MM.1S (cell line): Measurements from ENCODE around the gene MYO1B.

ENCODE experiments used
- EZH2 ChIP-seq: fragments of 300-600 bp; sonication (generic); optimal IDR thresholded peaks from 2 replicates; pipeline ENCODE3; 2017; ENCODE audit warnings: low read depth, mild to moderate bottlenecking, antibody characterized with exemption, low read length, mixed read lengths
- TF ChIP-seq, protein P1 (sequence below): fragments of 300-600 bp; sonication (generic); IDR thresholded peaks from 2 replicates; pipeline ENCODE4 v1.5.1; 2016; ENCODE audit warnings: antibody characterized with exemption, low read length, mixed read lengths

DNA sequence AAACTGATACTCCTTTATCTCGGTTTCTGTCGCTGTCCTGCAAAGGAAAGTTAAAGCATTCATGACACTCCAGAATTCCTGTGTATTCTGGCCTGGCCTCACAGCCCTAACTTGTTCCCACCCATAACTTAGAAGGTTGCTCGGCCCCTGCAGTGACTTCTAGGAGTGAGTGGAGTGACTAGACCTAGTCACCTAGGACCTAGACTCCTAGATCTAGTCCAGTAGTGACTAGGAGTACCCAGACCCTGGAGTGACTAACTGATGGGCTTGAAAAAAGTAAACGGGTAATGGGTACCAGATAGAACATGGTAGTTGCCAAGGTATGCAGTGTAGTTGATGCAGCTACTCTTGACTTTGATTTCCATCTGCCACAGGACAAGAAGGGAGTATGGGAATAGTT is 181.8 kb downstream of the MYO1B start:
- TF ChIP-seq, protein P1, sequence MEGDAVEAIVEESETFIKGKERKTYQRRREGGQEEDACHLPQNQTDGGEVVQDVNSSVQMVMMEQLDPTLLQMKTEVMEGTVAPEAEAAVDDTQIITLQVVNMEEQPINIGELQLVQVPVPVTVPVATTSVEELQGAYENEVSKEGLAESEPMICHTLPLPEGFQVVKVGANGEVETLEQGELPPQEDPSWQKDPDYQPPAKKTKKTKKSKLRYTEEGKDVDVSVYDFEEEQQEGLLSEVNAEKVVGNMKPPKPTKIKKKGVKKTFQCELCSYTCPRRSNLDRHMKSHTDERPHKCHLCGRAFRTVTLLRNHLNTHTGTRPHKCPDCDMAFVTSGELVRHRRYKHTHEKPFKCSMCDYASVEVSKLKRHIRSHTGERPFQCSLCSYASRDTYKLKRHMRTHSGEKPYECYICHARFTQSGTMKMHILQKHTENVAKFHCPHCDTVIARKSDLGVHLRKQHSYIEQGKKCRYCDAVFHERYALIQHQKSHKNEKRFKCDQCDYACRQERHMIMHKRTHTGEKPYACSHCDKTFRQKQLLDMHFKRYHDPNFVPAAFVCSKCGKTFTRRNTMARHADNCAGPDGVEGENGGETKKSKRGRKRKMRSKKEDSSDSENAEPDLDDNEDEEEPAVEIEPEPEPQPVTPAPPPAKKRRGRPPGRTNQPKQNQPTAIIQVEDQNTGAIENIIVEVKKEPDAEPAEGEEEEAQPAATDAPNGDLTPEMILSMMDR = no peak
- no peak for TF ChIP-seq EZH2
